Right atrium auricular region (tissue), 2 donors: ENCODE results near the gene ANKRD33. TPM values are rescaled to one million over a fixed set of nuclear protein-coding genes. Genes with fewer than 3 reads are reported as not detected.

ENCODE experiments used
- DNase-seq: peaks from one replicate; pipeline ENCODE4 v3.0.0-alpha.2; 2019; ENCODE audit warnings: low spot score
- H3K27ac ChIP-seq, 2 donors: fragments of 200-600 bp; sonication (generic); 1 replicate in 1 of 2; 2 replicates in 1 of 2; pipeline ENCODE4 v1.5.1; 2016 to 2019
- H3K27me3 ChIP-seq, 2 donors: fragments of 200-600 bp; sonication (generic); one replicate each; pipeline versions ENCODE4 v1.5.1 to v1.6.0; 2017 to 2019
- H3K36me3 ChIP-seq: fragments of 200-600 bp; sonication (generic); one replicate; pipeline ENCODE4 v1.5.1; 2016
- H3K4me1 ChIP-seq, 2 donors: fragments of 200-600 bp; sonication (generic); one replicate each; pipeline versions ENCODE4 v1.5.1 to v1.6.0; 2017 to 2019
- H3K4me3 ChIP-seq, 2 donors: fragments of 200-600 bp; sonication (generic); 1 replicate in 1 of 2; 2 replicates in 1 of 2; pipeline ENCODE4 v1.5.1; 2017 to 2019; ENCODE audit warnings: mild to moderate bottlenecking in 1 of 2, moderate library complexity in 1 of 2
- H3K9me3 ChIP-seq, 2 donors: fragments of 200-600 bp; sonication (generic); one replicate each; pipeline ENCODE4 v1.5.1; 2019
- total RNA-seq, 2 donors: library from RNA; depleted of rRNA; stranded (reverse); fragments of >200 nt; gene quantifications; one replicate each; pipeline ENCODE4 v1.1.0, GENCODE V29; 2016
- TF ChIP-seq, protein P1 (sequence below), 2 donors: fragments of 200-600 bp; sonication (generic); IDR thresholded peaks; one replicate each; pipeline ENCODE4 v1.5.1; 2019; ENCODE audit warnings: antibody characterized with exemption in 2 of 2

Gene ANKRD33
- total RNA-seq, 2 donors from 2014 or later, result not detected

DNA sequence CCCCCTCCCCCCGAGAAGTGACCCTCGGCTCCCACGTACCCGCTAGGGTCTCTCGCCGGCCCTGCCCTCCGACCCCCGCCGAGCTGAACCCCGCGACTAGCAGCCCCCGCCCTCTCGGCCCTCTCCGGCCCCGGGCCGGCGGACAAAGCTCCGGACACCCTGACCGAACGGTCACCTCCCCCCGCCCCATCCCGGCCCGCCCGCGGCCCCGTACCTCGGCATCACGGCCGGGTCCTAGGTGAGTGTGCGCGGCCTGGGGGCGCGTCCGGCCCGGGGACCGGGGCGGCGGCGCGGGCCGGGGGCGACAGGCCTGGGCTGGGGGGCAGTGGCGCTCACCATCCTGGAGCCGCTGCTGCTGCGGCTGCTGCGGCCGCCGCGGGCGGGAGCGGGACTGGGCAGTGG lies 39.6 kb upstream of the ANKRD33 start, which contains the start of gene FIGNL2:
Gene FIGNL2, minus strand, starts transcription at position 393 of the 402 bp plus-strand sequence. CDS start 26,305 bp downstream, outside the sequence.
- Histone ChIP-seq H3K9me3 (no peaks in the 10 kb centered on the region), H3K4me1 (peaks cover 0 to 42% of the 10 kb centered on the region in 2 donors), H3K27ac (peak within 1 kb of the TSS; percentile 66 to 71), H3K36me3 (no peaks in the 10 kb centered on the region), H3K4me3 (peak within 1 kb of the TSS; percentile 49 to 68), H3K27me3 (peaks cover 9 to 13% of the 10 kb centered on the region in 2 donors)
- DNase-seq, result no peak
- TF ChIP-seq, protein P1, sequence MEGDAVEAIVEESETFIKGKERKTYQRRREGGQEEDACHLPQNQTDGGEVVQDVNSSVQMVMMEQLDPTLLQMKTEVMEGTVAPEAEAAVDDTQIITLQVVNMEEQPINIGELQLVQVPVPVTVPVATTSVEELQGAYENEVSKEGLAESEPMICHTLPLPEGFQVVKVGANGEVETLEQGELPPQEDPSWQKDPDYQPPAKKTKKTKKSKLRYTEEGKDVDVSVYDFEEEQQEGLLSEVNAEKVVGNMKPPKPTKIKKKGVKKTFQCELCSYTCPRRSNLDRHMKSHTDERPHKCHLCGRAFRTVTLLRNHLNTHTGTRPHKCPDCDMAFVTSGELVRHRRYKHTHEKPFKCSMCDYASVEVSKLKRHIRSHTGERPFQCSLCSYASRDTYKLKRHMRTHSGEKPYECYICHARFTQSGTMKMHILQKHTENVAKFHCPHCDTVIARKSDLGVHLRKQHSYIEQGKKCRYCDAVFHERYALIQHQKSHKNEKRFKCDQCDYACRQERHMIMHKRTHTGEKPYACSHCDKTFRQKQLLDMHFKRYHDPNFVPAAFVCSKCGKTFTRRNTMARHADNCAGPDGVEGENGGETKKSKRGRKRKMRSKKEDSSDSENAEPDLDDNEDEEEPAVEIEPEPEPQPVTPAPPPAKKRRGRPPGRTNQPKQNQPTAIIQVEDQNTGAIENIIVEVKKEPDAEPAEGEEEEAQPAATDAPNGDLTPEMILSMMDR (IDR thresholded peaks at IDR 0.05), result no peak

DNA sequence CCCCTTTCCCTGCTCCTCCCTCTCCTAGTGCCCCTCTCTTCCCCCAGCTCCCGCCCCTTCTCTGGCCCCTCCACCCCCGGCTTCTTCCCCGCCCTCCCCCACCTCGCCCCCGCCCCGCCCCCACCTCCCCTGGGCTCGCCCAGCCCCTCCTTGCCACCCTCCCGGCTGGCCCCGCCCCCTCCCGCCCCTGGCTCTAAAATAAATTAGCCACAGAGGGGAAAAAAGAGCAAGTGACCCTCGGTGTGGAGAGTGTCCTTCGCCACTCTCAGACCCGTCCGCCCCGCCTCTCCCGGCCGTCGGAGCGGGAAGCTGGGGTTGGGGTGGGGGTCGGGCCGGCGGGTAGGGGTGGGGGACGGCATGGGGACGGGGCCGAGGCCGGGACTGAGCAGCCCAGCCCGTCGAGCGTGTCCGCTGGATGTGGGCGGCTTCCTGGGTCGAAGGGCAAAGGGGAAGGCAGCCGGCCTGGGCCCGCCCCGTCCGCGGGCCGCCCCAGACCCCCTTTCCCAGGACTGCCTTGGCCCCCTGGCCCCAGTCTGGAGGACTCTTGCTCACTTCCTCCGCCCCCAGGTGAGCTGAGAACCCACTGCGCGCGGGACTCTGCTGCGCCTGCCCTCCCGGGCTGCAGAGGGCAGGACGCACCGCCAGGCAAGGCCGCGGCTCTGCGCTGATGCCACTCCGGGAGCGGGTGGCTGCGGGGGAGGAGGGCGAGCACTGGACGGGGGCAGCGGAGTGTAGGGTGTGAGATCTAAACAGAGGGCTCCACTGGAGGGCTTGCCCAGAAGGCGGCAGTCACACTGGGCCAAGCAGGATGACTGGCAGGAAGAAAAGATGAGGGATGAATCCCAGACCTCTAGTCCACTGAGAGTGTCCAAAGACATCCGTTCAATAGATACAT lies 38.8 kb upstream of the ANKRD33 start:
- peaks cover 0 to 42% of the 10 kb centered on the region in 2 donors for H3K4me1 ChIP-seq
- peak overlapping the region; percentile 42 to 66 for H3K27ac ChIP-seq
- TF ChIP-seq, protein P1 (IDR thresholded peaks at IDR 0.05), result peak in 1 of 2 donors; percentile 29
- no peaks in the 10 kb centered on the region for H3K9me3 ChIP-seq
- H3K4me3 ChIP-seq, result peak overlapping the region; percentile 49 to 68
- no peaks in the 10 kb centered on the region for H3K36me3 ChIP-seq
- no peak for DNase-seq
- peaks cover 9 to 13% of the 10 kb centered on the region in 2 donors for H3K27me3 ChIP-seq

DNA sequence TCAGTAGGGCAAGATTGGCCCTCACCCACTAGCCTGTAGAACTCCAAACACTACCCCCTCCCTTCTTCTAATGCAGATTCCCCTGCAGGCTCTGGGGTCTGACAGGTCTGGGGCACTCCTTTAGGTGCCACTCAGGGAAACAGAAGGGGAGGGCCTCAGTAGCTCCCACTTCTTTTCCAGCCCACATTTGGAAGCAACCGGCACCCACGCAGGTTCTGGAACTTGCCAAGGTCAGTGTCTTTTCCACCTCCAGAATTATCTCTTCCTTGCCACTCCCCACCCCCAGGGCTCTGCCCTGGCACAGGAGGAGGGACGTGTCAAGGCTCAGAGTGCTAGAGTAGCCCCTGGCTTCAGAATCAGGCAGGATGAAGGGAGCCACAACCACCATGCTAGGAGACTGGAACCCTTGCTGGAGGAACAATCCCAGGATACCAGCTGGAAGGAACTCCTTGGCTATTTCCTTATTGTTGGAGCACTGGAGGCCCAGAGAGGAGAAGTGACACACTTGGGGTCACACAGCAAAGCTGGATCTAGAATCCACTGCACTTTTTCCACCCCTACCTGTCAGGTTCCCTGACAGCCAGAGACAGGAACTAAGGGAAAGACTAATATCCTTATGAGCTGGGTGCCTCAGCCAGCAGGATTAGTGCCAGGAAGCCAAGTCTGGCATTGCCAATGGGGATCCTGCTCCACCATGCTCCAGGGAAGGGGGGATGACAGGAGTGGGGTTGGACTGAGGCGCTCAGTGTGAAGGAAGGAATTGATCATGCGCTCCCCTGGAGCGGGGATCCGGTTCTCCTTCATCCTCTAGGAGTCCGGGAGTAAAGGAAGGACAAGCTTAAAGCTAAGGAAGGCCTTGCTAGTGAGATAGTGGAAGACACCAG lies 37.6 kb upstream of the ANKRD33 start:
- Histone ChIP-seq H3K4me1 (peaks cover 0 to 42% of the 10 kb centered on the region in 2 donors), H3K9me3 (no peaks in the 10 kb centered on the region), H3K4me3 (no peak overlapping the region), H3K36me3 (no peaks in the 10 kb centered on the region), H3K27ac (no peak overlapping the region), H3K27me3 (peaks cover 9 to 13% of the 10 kb centered on the region in 2 donors)
- DNase-seq, result no peak
- TF ChIP-seq, protein P1 (IDR thresholded peaks at IDR 0.05), result no peak

DNA sequence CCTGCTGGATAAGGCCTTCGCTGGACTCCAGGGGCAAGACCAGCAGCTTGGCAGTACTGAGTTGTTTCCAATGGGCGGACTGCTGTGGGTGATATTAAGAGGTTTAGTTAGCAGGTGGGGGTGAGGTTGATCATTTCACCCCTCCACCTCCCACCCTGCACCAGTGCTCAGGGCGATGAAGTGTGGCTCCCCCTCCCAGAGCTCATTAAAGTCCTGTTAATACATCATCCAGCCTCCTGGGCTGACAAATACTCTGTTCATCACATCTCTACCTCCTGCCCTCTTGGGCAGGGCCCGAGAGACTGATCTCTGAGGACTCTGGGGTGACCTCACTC lies 37.0 kb upstream of the ANKRD33 start:
- Histone ChIP-seq H3K36me3 (no peaks in the 10 kb centered on the region), H3K4me3 (no peak overlapping the region), H3K27me3 (peaks cover 9 to 13% of the 10 kb centered on the region in 2 donors), H3K27ac (no peak overlapping the region), H3K9me3 (no peaks in the 10 kb centered on the region), H3K4me1 (peaks cover 0 to 46% of the 10 kb centered on the region in 2 donors)
- DNase-seq, result no peak
- TF ChIP-seq, protein P1 (IDR thresholded peaks at IDR 0.05), result no peak

DNA sequence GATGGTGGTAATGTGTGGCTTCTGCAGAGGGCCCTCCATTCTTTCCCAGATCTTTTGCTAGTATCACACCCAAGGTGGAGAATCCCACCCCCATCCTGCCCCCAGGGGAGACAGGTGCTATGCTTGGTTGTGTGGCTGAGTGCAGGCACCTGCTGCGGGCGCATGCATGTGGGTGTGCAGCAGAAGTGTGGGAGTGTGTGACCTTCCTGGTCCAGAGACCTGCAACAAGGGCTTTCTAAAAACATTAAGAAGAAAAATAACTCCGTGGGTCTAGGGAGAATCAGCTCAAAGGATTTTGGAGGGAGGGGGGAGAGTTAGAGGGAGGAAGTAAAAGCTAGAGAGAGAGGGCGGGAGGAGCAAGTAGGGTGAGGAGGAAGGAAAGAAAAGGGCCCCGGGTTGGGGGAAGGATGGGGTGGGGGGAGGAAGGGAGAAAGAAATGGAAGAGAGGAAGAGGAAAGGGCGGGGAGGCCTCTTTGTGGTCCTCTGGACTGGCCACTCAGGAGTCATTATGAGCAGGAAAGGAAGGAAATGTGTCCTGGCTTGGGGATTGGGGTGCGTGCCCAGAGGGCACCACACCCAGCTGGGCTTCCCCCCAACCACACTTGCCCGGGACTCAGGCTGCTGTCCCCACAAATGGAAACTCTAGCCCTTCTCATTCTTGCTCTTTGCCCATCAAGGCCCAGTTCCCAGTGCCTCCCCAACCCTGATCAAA lies 36.3 kb upstream of the ANKRD33 start:
- TF ChIP-seq, protein P1 (IDR thresholded peaks at IDR 0.05), result no peak
- no peak for DNase-seq
- Histone ChIP-seq H3K9me3 (no peaks in the 10 kb centered on the region), H3K4me3 (no peak overlapping the region), H3K4me1 (peaks cover 0 to 48% of the 10 kb centered on the region in 2 donors), H3K36me3 (no peaks in the 10 kb centered on the region), H3K27me3 (peaks cover 9 to 13% of the 10 kb centered on the region in 2 donors), H3K27ac (no peak overlapping the region)
